Activated CD8-positive, alpha-beta memory T cell treated with anti-CD3 and anti-CD28 coated beads for 36 hours (primary cell): ENCODE results near the gene PMEL. TPM values are rescaled to one million over a fixed set of nuclear protein-coding genes. Genes with fewer than 3 reads are reported as not detected.
"Not testable (repeated sequence)": the region's sequence is repeated elsewhere in the genome, so short reads cannot be mapped to it uniquely, and the experiment has no call there.

Experiments
- CTCF ChIA-PET: fragments of 350-600 bp; sonication (Branson Sonifier 250); formaldehyde crosslinking; loops from one replicate; lab custom pipeline; 2021; ENCODE audit warnings: antibody characterized with exemption; lab: Charles Lee
- POLR2A ChIA-PET: fragments of 350-600 bp; sonication (Branson Sonifier 250); formaldehyde crosslinking; loops from one replicate; lab custom pipeline; 2021; ENCODE audit warnings: antibody characterized with exemption; lab: Charles Lee
- total RNA-seq, 2 experiments: library from RNA; stranded (reverse); gene quantifications; one replicate each; pipeline ENCODE4 v1.2.3, GENCODE V29; 2021

PMEL gene
- total RNA-seq = under 1 TPM; 0.46 to 0.50 TPM

DNA sequence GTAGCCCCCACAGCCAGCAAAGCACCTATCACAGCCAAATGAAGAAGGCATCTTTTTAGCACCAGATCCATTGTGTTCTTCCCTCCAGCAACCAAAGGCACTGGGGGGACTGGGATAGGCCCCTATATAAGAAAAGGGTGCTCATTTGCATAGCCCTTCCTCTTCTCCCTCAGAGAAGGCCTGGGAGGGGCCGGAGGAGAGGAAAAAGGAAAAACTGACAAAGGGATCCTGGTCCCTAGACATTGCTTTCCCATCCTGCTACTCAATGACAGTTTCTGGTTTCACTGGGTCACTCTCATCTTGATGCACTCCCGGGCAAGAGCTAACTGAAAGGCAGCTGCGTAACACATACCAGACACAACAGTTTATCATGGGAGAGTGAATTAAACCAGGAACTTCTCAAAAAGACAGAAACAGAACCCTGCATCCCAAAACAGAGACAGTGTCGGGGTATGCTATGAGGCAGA lies at the start of gene PMEL:
Gene PMEL, minus strand, starts transcription at position 102 of the 467 bp plus-strand sequence. Its CDS starts 31 bp downstream, at position 71.
- CTCF ChIA-PET = no interaction called here
- POLR2A ChIA-PET = no interaction called here

GRCh38 chr12:56014205-56014604 lies 48.4 kb upstream of the PMEL start:
- ChIA-PET POLR2A (no interaction called here), CTCF (interaction anchor here (0.6 kb wide), 1 partner anchor 67 kb away, joined by 4 read pairs; no protein-coding TSS in a partner anchor)

DNA sequence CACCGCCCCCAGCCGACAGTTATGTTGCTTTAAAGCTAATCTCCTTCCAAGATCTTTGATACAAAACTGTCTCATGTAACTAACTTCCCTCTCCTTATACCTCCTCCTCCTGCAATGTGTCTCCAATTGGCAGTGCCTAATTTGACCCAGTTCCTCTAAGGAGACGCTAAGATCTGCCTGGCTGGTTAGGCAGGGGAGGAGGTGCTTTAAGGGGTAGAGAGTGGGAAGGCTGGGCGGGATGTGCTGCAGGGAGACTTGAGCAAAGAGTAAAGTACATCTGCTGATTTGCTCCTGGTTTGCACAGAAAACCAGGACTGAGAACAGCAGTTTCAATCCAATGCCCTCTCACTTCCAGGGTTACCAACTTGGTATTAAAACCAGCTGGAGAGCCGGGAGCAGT lies 47.6 kb upstream of the PMEL start:
- ChIA-PET POLR2A (no interaction called here), CTCF (no interaction called here)

GRCh38 chr12:56011509-56012090 lies 45.8 kb upstream of the PMEL start:
- CTCF ChIA-PET = interaction anchor here (0.8 to 1.7 kb wide), 2 partner anchors 16 to 17 kb away, joined by 3 to 4 read pairs; no protein-coding TSS in a partner anchor
- POLR2A ChIA-PET = no interaction called here

- POLR2A ChIA-PET = no interaction called here
- CTCF ChIA-PET = interaction anchor here (0.8 to 1.6 kb wide), 4 partner anchors 14 to 75 kb away, joined by 3 to 7 read pairs (median 4); partner anchors contain the start of gene SUOX
These were observed 44.3 kb upstream of the PMEL start for GRCh38 chr12:56010111-56010570.

- CTCF ChIA-PET = interaction anchor here (0.7 to 1.2 kb wide), 2 partner anchors 10 to 12 kb away, joined by 3 to 5 read pairs; no protein-coding TSS in a partner anchor
- POLR2A ChIA-PET = no interaction called here
These were observed 42.0 kb upstream of the PMEL start for GRCh38 chr12:56007564-56008559.

GRCh38 chr12:56004211-56004610 lies 38.4 kb upstream of the PMEL start:
- ChIA-PET CTCF (no interaction called here), POLR2A (no interaction called here)

- POLR2A ChIA-PET = not testable (repeated sequence)
- CTCF ChIA-PET = interaction anchor here (0.7 kb wide), 1 partner anchor 266 kb away, joined by 3 read pairs; no protein-coding TSS in a partner anchor
These were observed 37.5 kb upstream of the PMEL start for GRCh38 chr12:56003376-56003775.

DNA sequence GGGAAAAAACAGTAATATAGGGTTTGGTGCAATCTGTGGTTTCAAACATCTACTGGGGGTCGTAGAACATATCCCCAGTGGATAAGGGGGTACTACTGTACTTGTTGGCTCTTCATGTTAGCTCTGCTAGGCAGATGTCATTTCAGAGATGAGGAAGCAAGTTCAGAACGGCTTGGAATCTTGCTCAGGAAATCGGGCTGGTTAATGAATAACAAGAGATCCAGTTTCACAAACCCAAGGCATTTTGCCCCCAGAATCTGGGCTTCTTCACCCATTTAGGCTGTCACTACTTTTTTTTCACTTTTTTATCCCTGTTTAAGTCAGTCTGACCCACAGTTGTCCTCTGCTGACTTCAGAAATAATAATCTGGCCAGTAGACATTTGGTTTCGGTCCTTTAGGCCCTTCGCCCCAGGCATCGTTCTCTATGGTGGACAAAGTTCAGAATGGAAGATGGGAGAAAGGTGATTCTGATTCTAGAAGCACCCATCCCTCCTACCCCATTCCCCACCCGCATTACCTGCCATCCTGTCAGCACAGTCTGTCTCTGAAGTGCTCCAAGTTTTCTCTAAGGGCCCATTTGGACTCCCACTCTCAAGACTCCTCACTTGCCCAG lies 35.8 kb upstream of the PMEL start:
- ChIA-PET POLR2A (no interaction called here), CTCF (interaction anchor here (0.7 kb wide), 1 partner anchor 312 kb away, joined by 3 read pairs; no protein-coding TSS in a partner anchor)

GRCh38 chr12:55999999-56000540 lies 34.2 kb upstream of the PMEL start:
- POLR2A ChIA-PET = not testable (repeated sequence)

GRCh38 chr12:55999522-55999921 lies 33.7 kb upstream of the PMEL start:
- CTCF ChIA-PET, POLR2A ChIA-PET: not testable (repeated sequence)

More at GRCh38 chr12:55999999-56000540, 34.2 kb upstream of the PMEL start:
- CTCF ChIA-PET = not testable (repeated sequence)

DNA sequence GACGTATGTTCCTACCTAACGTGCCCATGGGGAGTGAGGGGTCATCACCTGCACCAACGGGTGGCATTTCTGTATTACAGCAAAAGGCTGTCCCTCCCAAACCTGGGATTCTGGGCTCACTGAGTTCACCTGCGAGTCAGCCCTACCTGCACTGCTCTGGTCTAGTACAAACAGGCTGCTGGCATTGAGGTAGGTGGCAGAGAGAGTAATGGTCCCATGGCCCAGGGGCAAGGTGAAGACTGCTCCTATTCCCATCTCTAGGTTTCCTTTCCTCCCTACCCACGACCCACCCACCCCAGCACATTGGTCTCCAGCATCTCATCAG lies 31.7 kb upstream of the PMEL start:
- ChIA-PET POLR2A (no interaction called here), CTCF (interaction anchor here (0.7 to 2.9 kb wide), 4 partner anchors 29 to 64 kb away, joined by 3 to 25 read pairs (median 10); no protein-coding TSS in a partner anchor)

- ChIA-PET POLR2A (interaction anchor here (1.3 kb wide), 1 partner anchor 47 kb away, joined by 3 read pairs; no protein-coding TSS in a partner anchor), CTCF (interaction anchor here (0.6 to 2.9 kb wide), 19 partner anchors 11 to 1672 kb away, joined by 3 to 25 read pairs (median 6); partner anchors contain the start of genes COPZ1, DNAJC14 and ZC3H10)
These were observed 31.1 kb upstream of the PMEL start, which contains the start of gene SUOX for GRCh38 chr12:55996715-55997534. SUOX (plus strand) TSS chr12:55997276; CDS start chr12:56002222, 4,946 bp downstream.

- ChIA-PET POLR2A (interaction anchor here (0.8 to 1.3 kb wide), 3 partner anchors 23 to 108 kb away, joined by 3 to 5 read pairs (median 4); partner anchors contain the start of gene RAB5B), CTCF (interaction anchor here (0.5 to 2.9 kb wide), 34 partner anchors 11 to 1671 kb away, joined by 3 to 25 read pairs (median 4); partner anchors contain the start of genes COPZ1, DNAJC14 and ZC3H10)
These were observed 30.4 kb upstream of the PMEL start for GRCh38 chr12:55996201-55996714.

- POLR2A ChIA-PET = interaction anchor here (1.3 kb wide), 1 partner anchor 49 kb away, joined by 3 read pairs; no protein-coding TSS in a partner anchor
- CTCF ChIA-PET = interaction anchor here (0.6 to 2.9 kb wide), 24 partner anchors 11 to 165 kb away, joined by 3 to 25 read pairs (median 6); partner anchors contain the start of genes DNAJC14 and ZC3H10
These were observed 29.5 kb upstream of the PMEL start for GRCh38 chr12:55995366-55995765.

DNA sequence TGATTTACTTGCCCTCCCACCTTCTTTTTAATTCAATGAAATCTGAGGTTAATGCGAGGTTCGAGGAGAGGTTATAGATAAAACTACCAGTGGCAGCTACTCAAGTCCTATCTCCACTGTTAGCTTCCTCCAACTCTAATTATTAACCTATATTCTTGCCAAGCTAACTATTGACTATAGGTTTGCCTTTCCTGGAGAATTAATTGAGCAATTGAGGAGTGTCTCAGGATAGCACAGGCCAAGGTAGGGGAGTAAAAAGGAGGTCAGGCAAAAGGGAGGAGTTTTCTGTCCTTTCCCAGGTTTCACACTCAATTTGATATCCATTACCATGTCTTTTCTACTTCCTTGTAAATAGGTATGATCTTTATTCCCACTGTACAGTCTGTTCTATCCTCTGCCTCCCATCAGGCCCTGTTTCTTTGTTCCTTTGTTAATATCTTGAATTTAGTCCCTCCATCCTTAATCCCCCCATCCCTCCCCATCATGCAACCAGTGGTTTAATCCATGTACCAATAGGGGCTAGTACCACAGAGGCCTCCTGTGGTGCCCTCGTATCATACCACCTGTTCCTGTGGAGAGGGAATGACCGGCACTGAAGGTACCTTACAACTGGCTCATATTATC lies 27.5 kb upstream of the PMEL start:
- ChIA-PET POLR2A (no interaction called here), CTCF (no interaction called here)
